H1 (cell line): ENCODE results near the gene AAGAB. TPM values are rescaled to one million over a fixed set of nuclear protein-coding genes. Genes with fewer than 3 reads are reported as not detected.

Experiments used
- CTCF ChIA-PET: fragments of 300-600 bp; sonication (Branson Sonifier 250); formaldehyde crosslinking; loops from one replicate; lab custom pipeline; 2021; ENCODE audit not compliant: partially characterized antibody; lab: Charles Lee
- POLR2A ChIA-PET: fragments of 300-600 bp; sonication (Branson Sonifier 250); formaldehyde crosslinking; loops from one replicate; lab custom pipeline; 2021; ENCODE audit warnings: inconsistent platforms; ENCODE audit not compliant: partially characterized antibody; lab: Charles Lee
- DNase-seq, 2 experiments: peaks; one replicate each; pipeline versions ENCODE4 v3.0.0 to v3.0.0-alpha.2; 2010 to 2022; ENCODE audit warnings: low spot score in 2 of 2, low read depth in 1 of 2, mixed read lengths in 1 of 2
- FAIRE-seq: peaks from 2 replicates; lab custom pipeline; 2011; peaks lifted over from hg19 to GRCh38; lab: Jason Lieb, UNC
- H2AFZ ChIP-seq: 2 replicates; pipeline ENCODE4 v1.8.1; 2012; ENCODE audit warnings: low read length, inconsistent platforms
- H2AK5ac ChIP-seq: 2 replicates; pipeline ENCODE4 v1.6.1; 2013; ENCODE audit warnings: low read depth, low read length
- H2BK120ac ChIP-seq: replicated peaks from 2 replicates; pipeline ENCODE3; 2013; ENCODE audit warnings: low read depth, low read length, inconsistent platforms
- H2BK12ac ChIP-seq: 2 replicates; pipeline ENCODE4 v1.6.1; 2013; ENCODE audit warnings: low read depth, low read length
- H2BK15ac ChIP-seq: 2 replicates; pipeline ENCODE4 v1.6.1; 2013; ENCODE audit warnings: low read length
- H2BK20ac ChIP-seq: 2 replicates; pipeline ENCODE4 v1.6.1; 2013; ENCODE audit warnings: low read length
- H2BK5ac ChIP-seq: 2 replicates; pipeline ENCODE4 v1.6.1; 2013; ENCODE audit warnings: low read depth, low read length
- H3K14ac ChIP-seq: 2 replicates; pipeline ENCODE4 v1.6.1; 2013; ENCODE audit warnings: inconsistent platforms; ENCODE audit not compliant: insufficient read length
- H3K18ac ChIP-seq: 2 replicates; pipeline ENCODE4 v1.6.1; 2013; ENCODE audit warnings: low read length; ENCODE audit errors: extremely low read depth
- H3K23ac ChIP-seq: 2 replicates; pipeline ENCODE4 v1.6.1; 2013; ENCODE audit warnings: inconsistent platforms; ENCODE audit not compliant: insufficient read length
- H3K23me2 ChIP-seq: 2 replicates; pipeline ENCODE4 v1.6.1; 2013; ENCODE audit warnings: low read depth, low read length
- H3K27ac ChIP-seq: 2 replicates; pipeline ENCODE4 v1.6.1; 2011; ENCODE audit warnings: low read depth, low read length, inconsistent platforms
- H3K27me3 ChIP-seq, 4 experiments: replicated peaks in 1 of 4; 1 replicate in 1 of 4; 2 replicates in 3 of 4; pipeline versions ENCODE4 v1.6.1 to v1.8.1; 2011 to 2013; ENCODE audit warnings: low read length in 3 of 4, mild to moderate bottlenecking in 3 of 4, inconsistent platforms in 2 of 4, mixed read lengths in 2 of 4, moderate library complexity in 1 of 4; ENCODE audit not compliant: control insufficient read depth in 3 of 4, insufficient read depth in 3 of 4; ENCODE audit errors: extremely low read depth in 1 of 4
- H3K36me3 ChIP-seq, 4 experiments: 2 replicates each; pipeline versions ENCODE4 v1.6.1 to v1.8.1; 2011 to 2013; ENCODE audit warnings: mild to moderate bottlenecking in 4 of 4, low read length in 3 of 4, moderate library complexity in 2 of 4, control low read depth in 1 of 4, inconsistent platforms in 1 of 4; ENCODE audit not compliant: insufficient read depth in 4 of 4, control insufficient read depth in 2 of 4
- H3K4ac ChIP-seq: replicated peaks from 2 replicates; pipeline ENCODE3; 2013; ENCODE audit warnings: low read length, low read depth, mixed read lengths, inconsistent platforms; ENCODE audit not compliant: insufficient read length
- H3K4me1 ChIP-seq, 4 experiments: replicated peaks in 1 of 4; 1 replicate in 1 of 4; 2 replicates in 3 of 4; pipeline versions ENCODE4 v1.6.1 to v1.8.1; 2011 to 2013; ENCODE audit warnings: low read length in 3 of 4, inconsistent platforms in 2 of 4, mixed read lengths in 1 of 4; ENCODE audit not compliant: insufficient read depth in 4 of 4, control insufficient read depth in 3 of 4
- H3K4me2 ChIP-seq, 2 experiments: 2 replicates each; pipeline versions ENCODE4 v1.6.1 to v1.8.1; 2011 to 2013; ENCODE audit warnings: low read depth in 2 of 2, low read length in 2 of 2, control low read depth in 1 of 2, inconsistent platforms in 1 of 2, mild to moderate bottlenecking in 1 of 2; ENCODE audit not compliant: insufficient read depth in 1 of 2
- H3K4me3 ChIP-seq, 4 experiments: fragments of 200-600, 300-600 bp in 1 of 4; sonication (generic), shearing (Covaris generic), sonication (Bioruptor Twin) in 1 of 4; 2 replicates each; pipeline versions ENCODE4 v1.5.1 to v1.8.1; 2011 to 2016; ENCODE audit warnings: low read length in 4 of 4, low read depth in 3 of 4, control low read depth in 2 of 4, inconsistent platforms in 2 of 4, mild to moderate bottlenecking in 2 of 4, mixed read lengths in 1 of 4, moderate library complexity in 1 of 4; ENCODE audit not compliant: insufficient read depth in 2 of 4; ENCODE audit errors: extremely low read depth in 1 of 4
- H3K56ac ChIP-seq: replicated peaks from 2 replicates; pipeline ENCODE3; 2013; ENCODE audit warnings: low read depth, mild to moderate bottlenecking, mixed read lengths, low read length, inconsistent platforms; ENCODE audit not compliant: insufficient read length
- H3K79me1 ChIP-seq: 2 replicates; pipeline ENCODE4 v1.6.1; 2013; ENCODE audit warnings: low read depth, low read length, control low read depth
- H3K79me2 ChIP-seq, 2 experiments: 2 replicates each; pipeline versions ENCODE4 v1.6.1 to v1.8.1; 2012 to 2013; ENCODE audit warnings: low read length in 2 of 2, mild to moderate bottlenecking in 2 of 2, inconsistent platforms in 1 of 2; ENCODE audit not compliant: insufficient read depth in 2 of 2, control insufficient read depth in 1 of 2
- H3K9ac ChIP-seq, 4 experiments: replicated peaks in 1 of 4; 1 replicate in 1 of 4; 2 replicates in 3 of 4; pipeline versions ENCODE4 v1.6.1 to v1.8.1; 2011 to 2013; ENCODE audit warnings: low read depth in 3 of 4, low read length in 3 of 4, control low read depth in 2 of 4, mild to moderate bottlenecking in 2 of 4, moderate library complexity in 2 of 4, inconsistent platforms in 1 of 4; ENCODE audit errors: extremely low read depth in 1 of 4
- H3K9me3 ChIP-seq, 2 experiments: 2 replicates each; pipeline versions ENCODE4 v1.6.1 to v1.8.1; 2012 to 2013; ENCODE audit warnings: mild to moderate bottlenecking in 2 of 2, moderate library complexity in 2 of 2, control low read depth in 1 of 2, inconsistent platforms in 1 of 2, low read depth in 1 of 2, low read length in 1 of 2, mixed read lengths in 1 of 2; ENCODE audit not compliant: insufficient read depth in 2 of 2
- H4K20me1 ChIP-seq, 2 experiments: replicated peaks in 1 of 2; 2 replicates each; pipeline versions ENCODE3 to v1.8.1; 2011 to 2013; ENCODE audit warnings: inconsistent platforms in 2 of 2, low read length in 2 of 2, mild to moderate bottlenecking in 1 of 2; ENCODE audit not compliant: insufficient read depth in 2 of 2, control insufficient read depth in 1 of 2
- H4K5ac ChIP-seq: 2 replicates; pipeline ENCODE4 v1.6.1; 2013; ENCODE audit warnings: low read length, low read depth, mixed read lengths, inconsistent platforms; ENCODE audit not compliant: insufficient read length
- H4K8ac ChIP-seq: 2 replicates; pipeline ENCODE4 v1.8.0; 2013; ENCODE audit warnings: mild to moderate bottlenecking, moderate library complexity, low read length, inconsistent platforms; ENCODE audit not compliant: insufficient read depth; ENCODE audit errors: extremely low read depth
- H4K91ac ChIP-seq: replicated peaks from 2 replicates; pipeline ENCODE3; 2013; ENCODE audit warnings: low read length, mixed read lengths, inconsistent platforms; ENCODE audit not compliant: insufficient read length
- ATF3 ChIP-seq: IDR thresholded peaks from 2 replicates; pipeline ENCODE4 v1.6.1; 2011; ENCODE audit warnings: low read depth, mild to moderate bottlenecking, low read length; ENCODE audit not compliant: insufficient read depth
- CTBP2 ChIP-seq: IDR thresholded peaks from 2 replicates; pipeline ENCODE4 v1.7.0; 2011; ENCODE audit warnings: borderline replicate concordance, mild to moderate bottlenecking, moderate library complexity, mixed read lengths, low read length; ENCODE audit not compliant: insufficient read depth, insufficient read length
- EZH2 ChIP-seq: fragments of 200-600 bp; sonication (generic); IDR thresholded peaks from 2 replicates; pipeline ENCODE4 v1.7.1; 2012; ENCODE audit warnings: low read depth, mild to moderate bottlenecking, moderate library complexity, low read length, inconsistent platforms; ENCODE audit not compliant: severe bottlenecking
- GABPA ChIP-seq: IDR thresholded peaks from 2 replicates; pipeline ENCODE4 v1.6.1; 2011; ENCODE audit warnings: mild to moderate bottlenecking, low read length, moderate library complexity, borderline replicate concordance; ENCODE audit not compliant: insufficient read depth
- GTF2F1 ChIP-seq: IDR thresholded peaks from 2 replicates; pipeline ENCODE4 v1.6.1; 2012; ENCODE audit warnings: low read depth, low read length, improper control_type of control experiment, borderline replicate concordance
- JUN ChIP-seq: IDR thresholded peaks from 2 replicates; pipeline ENCODE4 v1.6.1; 2011; ENCODE audit warnings: low read depth, mild to moderate bottlenecking, improper control_type of control experiment, low read length
- KDM4A ChIP-seq: IDR thresholded peaks from one replicate; pipeline ENCODE4 v1.7.1; 2012; ENCODE audit warnings: low read depth, mild to moderate bottlenecking, moderate library complexity, low read length, inconsistent platforms; ENCODE audit not compliant: severe bottlenecking
- PHF8 ChIP-seq: fragments of 200-600 bp; sonication (generic); conservative IDR thresholded peaks from 2 replicates; pipeline ENCODE4 v1.7.1; 2012; ENCODE audit warnings: low read depth, mild to moderate bottlenecking, inconsistent platforms, low read length, moderate library complexity
- POU5F1 ChIP-seq: IDR thresholded peaks from 2 replicates; pipeline ENCODE4 v1.6.1; 2011; ENCODE audit warnings: low read depth, mild to moderate bottlenecking, low read length, moderate library complexity
- RNF2 ChIP-seq: fragments of 200-900, 300-1000 bp; sonication (generic); IDR thresholded peaks from 2 replicates; pipeline ENCODE4 v1.7.1; 2016; ENCODE audit warnings: borderline replicate concordance, low read depth, mild to moderate bottlenecking, antibody characterized with exemption, low read length; ENCODE audit not compliant: poor library complexity, severe bottlenecking; ENCODE audit errors: missing control alignments
- SIN3A ChIP-seq, 2 experiments: IDR thresholded peaks in 1 of 2; conservative IDR thresholded peaks in 1 of 2; 2 replicates each; pipeline ENCODE4 v1.6.1; 2011 to 2012; ENCODE audit warnings: low read length in 2 of 2, improper control_type of control experiment in 1 of 2, low read depth in 1 of 2, mild to moderate bottlenecking in 1 of 2
- SP4 ChIP-seq: IDR thresholded peaks from 2 replicates; pipeline ENCODE4 v1.6.1; 2012; ENCODE audit warnings: low read length, inconsistent platforms
- SRF ChIP-seq: IDR thresholded peaks from 2 replicates; pipeline ENCODE4 v1.6.1; 2011; ENCODE audit warnings: mild to moderate bottlenecking, low read depth, low read length, moderate library complexity
- WGBS, 2 experiments: shearing (Covaris generic) in 1 of 2; methylation state at CpG; one replicate each; pipeline versions ENCODE4 v1.1.6 to v1.1.7; 2013 to 2015; ENCODE audit warnings: low lambda C conversion rate in 2 of 2, mixed read lengths in 2 of 2, inconsistent platforms in 1 of 2, low coverage in 1 of 2, missing lambda C conversion rate in 1 of 2; ENCODE audit not compliant: insufficient replicate concordance in 2 of 2, insufficient coverage in 1 of 2, insufficient read length in 1 of 2; ENCODE audit errors: extremely low coverage in 1 of 2, missing lambda C conversion rate in 1 of 2; 5-methylcytosine and 5-hydroxymethylcytosine counted together
- polyA plus RNA-seq, 7 experiments: library from polyadenylated mRNA; depleted of rRNA in 3 of 7; stranded (reverse) in 5 of 7; unstranded in 2 of 7; fragments of >200 nt in 5 of 7; fragments of 200-250 nt in 2 of 7; gene quantifications; 1 replicate in 5 of 7; 2 replicates in 1 of 7; 4 replicates in 1 of 7; pipeline versions ENCODE4 v1.2.1 to v1.2.3, GENCODE V29; 2011 to 2013; ENCODE audit warnings: missing spikeins in 2 of 7, mixed read lengths in 2 of 7
- total RNA-seq: library from RNA; stranded (reverse); fragmentation: NEBNext Ultra II Directional; extraction: Animal tissue kit (Norgen Biotek cat#: 25700); gene quantifications from 2 replicates; pipeline ENCODE4 v1.2.1, GENCODE V29; 2021

Gene AAGAB
- total and polyA plus RNA-seq, 2 of the 8 experiments (the other 6 are each of a cell fraction or from before 2014, with no cell fraction given): 20.1 to 45.9 TPM

- ChIA-PET POLR2A (no interaction called here), CTCF (no interaction called here)
- Histone ChIP-seq H2BK5ac (no peak overlapping the region), H3K27ac (no peak overlapping the region), H3K23ac (no peak overlapping the region), H3K18ac (no peak overlapping the region), H4K20me1 (no peaks in the 10 kb centered on the region), H2BK15ac (no peak overlapping the region), H3K9me3 (no peaks in the 10 kb centered on the region), H3K27me3 (no peaks in the 10 kb centered on the region), H3K4ac (no peak overlapping the region), H2BK120ac (no peak overlapping the region), H4K5ac (no peak overlapping the region), H2AK5ac (no peak overlapping the region), H3K36me3 (no peaks in the 10 kb centered on the region), H3K79me1 (no peaks in the 10 kb centered on the region), H3K23me2 (no peaks in the 10 kb centered on the region; the same call in 1 of the 2 replicates), H3K14ac (no peak overlapping the region), H3K4me3 (no peak overlapping the region), H2AFZ (no peak overlapping the region), H4K91ac (no peak overlapping the region), H2BK20ac (no peak overlapping the region), H3K79me2 (no peaks in the 10 kb centered on the region), H3K56ac (no peak overlapping the region), H3K4me2 (no peak overlapping the region), H4K8ac (no peak overlapping the region), H3K4me1 (no peaks in the 10 kb centered on the region), H3K9ac (no peak overlapping the region), H2BK12ac (no peak overlapping the region)
- FAIRE-seq (no peak), DNase-seq (no peak)
- WGBS, 2 experiments: 91% methylated on average over 2 of the region's 2 CpGs; no CpG with 5 or more reads in 1 of the 2 experiments
- TF ChIP-seq PHF8 (no peak), POU5F1 (no peak), RNF2 (no peak), ATF3 (no peak), SIN3A (conservative IDR thresholded peaks at IDR 0.05 in 1 of 2, IDR thresholded peaks at IDR 0.05 in 1 of 2; ENCODE audit: low read depth in 1 of 2, low read length in 2 of 2) (no peak), GABPA (no peak), KDM4A (no peak), EZH2 (no peak), SP4 (no peak), CTBP2 (no peak), GTF2F1 (no peak), SRF (no peak), JUN (no peak)
These were observed 35.2 kb downstream of the AAGAB start for GRCh38 chr15:67219288-67219687.
